Measurements from ENCODE around the gene IFI16.

The IFI16 gene

DNA sequence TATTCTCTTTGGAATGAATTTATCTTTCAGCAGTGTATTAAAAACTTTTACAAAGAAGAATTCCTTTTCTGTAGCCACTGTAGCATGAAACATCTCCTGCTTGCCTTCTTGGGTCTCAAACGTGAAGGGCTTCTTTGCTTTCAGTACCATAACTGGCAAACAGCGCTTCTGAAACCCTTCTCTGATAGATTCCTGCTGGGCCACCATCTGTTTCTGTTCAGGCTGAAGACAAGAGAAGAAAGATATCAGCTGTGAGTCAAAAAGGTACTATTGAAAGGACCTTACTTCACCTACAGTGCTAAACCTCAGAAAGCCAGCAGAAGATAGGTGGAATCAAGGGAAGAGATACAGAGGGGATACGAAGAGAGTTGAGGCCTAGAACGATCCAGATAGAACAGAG lies 56.4 kb downstream of the IFI16 start:
- FAIRE-seq = no peak

DNA sequence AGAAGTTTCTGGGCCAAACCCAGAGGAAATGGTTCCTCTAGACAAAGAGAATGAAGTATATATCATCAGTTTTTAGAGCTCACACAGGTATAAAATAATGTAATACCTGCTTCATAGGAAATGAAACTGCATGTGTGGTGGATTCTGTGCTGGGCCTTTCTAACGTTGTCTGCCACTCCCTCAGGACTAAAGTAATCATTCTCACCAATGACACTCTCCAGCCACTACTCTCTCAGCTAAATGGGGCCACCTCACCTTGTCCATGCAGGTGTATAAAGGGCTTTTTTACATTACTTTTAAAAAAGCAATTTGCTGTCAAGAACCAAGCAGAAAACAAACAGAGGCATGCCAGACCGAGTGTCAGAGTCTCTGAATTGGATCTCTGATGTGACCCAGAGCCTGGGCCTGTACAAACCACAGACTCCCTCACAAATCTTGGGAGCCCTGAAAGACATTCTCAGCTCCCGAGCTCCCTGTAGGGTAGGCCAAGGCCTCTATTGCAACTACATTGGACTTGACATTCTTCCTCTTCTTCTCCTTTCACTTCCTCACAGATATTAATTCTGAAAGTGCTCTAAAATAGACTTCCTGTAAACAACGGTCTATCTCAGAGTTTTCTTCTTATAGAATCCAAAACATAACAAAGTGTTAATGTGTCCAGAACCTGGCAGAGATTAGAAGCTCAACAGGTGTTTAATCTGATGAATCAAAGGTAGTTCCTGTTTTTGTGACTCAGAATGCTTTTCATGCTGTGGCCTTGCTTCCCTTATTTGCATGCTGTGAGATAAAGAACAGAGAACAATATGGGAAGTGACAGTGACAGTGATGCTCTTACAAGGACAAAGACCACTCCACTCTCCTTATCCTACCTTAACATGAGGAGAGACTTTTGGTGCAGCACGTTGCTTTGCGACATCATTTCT lies 58.3 kb downstream of the IFI16 start:
- FAIRE-seq = no peak

DNA sequence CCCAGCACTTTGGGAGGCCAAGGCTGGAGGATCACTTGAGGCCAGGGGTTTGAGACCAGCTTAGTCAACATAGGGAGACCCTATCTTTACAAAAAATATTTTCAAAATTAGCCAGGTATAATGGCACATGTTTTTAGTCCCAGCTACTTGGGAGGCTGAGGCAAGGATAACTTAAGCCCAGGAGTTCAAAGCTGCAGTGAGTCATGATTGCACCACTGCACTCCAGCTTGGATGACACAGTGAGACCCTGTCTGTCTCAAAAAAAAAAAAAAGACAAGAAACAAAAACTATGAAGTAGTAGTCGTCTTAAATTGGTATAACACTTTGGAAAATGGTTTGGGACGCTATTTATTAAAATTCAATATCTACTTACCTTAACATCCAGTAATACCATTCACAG lies 59.2 kb downstream of the IFI16 start:
- no peak for FAIRE-seq

DNA sequence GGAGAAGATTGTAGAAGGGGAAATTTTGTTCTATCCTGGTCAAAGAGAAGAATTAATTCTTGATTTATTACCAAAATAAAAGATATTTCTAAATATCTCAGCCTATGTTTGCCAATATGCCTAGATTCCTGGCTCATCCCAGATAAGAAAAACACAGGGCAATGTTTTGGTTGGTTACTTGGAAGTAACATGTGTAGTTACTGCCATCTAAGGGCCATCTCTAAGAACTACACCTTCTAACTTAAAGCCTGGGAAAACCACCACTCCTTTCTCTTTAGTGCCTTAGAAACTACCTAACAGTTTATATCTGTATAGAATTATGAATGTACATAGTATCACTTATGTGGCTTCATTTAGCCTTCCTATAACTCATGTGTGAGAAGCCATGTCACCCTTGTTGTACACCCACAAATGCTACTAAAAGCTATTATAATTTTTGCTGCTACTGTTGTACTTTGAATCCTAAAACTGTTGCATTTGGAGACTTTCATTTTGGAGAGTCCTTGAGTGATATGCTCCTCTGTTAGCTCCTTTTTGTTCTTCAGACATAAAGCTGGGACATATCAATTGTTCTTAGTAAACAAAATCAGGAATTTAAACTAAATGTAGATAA lies 62.4 kb downstream of the IFI16 start:
- peak; percentile 71 for FAIRE-seq

DNA sequence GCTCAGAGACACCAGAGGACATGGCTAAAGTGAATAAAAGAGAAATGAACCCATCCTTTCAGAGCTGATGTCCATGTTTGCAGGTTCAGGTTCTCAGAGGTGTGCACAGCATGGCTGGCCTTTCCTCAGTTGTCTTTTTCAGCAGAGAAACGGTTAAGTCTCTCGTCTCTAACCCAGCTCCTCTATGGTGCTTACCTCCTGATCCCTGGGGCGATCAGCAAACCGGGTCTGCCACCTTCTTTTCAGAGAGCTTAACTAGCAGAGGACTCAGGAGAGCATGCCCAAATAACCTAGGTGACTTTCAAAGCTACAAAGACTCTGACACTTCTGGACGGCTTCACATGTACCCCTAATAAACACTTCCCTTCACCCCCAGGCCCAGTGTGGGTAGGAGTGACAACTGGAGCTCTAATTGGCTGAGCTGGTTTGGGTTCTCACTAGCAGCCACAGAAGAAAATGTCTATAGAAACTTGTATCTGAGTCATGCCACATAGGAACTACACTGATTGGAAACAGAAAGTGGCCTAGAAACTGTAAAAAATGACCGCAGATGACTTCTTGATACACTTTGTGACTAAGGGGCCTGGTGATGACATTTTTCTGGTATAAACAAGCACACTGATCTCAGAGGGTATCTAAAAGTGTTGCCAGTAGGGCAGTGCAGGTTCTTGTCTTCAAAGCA lies 66.9 kb downstream of the IFI16 start, which contains the start of gene AIM2:
Gene AIM2, minus strand, starts transcription at position 329 of the 682 bp plus-strand sequence. CDS start 3,267 bp downstream, outside the sequence.
- no peak for FAIRE-seq

DNA sequence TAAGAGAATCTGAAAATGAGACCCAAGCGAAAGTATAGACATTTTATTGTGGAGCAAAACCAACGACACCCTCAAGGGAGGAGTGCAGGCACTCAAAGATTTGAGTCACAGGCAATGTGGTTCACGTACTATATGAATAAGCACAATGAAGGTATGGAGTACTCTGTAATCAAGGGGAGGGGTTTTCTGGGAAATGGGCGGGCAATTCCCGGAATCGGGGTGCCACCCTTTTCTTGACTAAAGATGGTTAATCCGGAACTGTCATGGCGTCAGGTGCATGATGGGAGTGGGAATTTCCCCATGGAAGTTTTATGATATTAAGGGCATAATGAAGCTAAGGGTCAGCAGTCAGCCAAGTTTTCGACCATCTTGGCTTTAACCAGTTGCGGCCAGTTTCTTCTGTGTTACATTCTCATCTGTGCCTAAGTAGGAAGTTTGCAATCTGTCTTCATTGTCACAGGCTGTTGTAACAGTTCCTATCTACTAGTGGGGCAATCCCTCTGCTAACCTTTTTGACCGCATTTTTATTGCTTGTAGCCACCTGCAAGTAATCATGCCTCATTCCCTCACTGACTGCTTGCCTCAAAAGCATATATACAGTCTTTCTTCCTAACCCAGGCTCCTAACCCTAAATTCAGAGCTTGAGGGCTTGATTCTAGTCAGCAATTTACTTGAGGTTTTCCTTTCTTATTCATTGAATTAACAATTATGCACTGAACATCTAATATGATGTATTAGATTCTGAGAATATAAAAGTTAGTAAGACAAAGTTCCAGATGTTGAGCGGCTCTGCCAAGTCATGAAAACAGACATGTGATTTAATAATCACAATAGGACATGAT lies 67.6 kb downstream of the IFI16 start:
- no peak for FAIRE-seq

DNA sequence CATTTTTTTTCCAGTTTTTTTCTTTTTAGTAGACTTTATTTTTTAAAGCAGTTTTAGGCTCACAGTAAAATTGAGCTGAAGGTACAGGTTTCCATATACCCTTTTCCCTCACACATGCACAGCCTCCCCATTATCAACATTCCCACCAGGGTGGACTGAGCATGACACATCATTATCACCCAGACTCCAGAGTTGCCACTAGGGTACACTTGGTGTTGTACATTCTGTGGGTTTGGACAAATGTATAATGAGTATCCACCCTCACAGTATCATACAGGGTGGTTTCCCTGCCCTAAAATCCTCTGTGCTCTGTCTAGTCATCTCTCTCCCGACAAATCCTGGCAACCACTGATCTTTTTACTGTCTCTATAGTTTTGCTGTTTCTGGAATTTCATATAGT lies 69.8 kb downstream of the IFI16 start:
- no peak for FAIRE-seq

DNA sequence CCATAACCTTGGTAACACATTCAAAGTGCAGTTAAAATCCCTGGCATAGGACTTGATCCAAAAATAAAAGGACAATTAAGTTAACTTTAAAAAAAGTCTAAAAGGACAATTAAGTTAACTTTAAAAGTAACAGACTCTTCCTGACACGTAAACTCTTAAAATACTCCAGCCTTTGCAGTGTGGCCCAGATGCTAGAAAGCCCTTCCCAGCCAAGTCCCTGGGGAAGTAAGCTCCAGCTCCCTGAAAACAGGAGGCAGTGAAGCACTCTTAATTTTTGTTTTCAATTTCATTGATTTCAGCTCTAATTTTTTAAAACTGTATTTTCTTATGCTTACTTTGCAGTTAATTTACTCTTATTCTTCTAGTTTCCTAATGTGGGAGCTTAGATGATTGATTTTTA lies 71.9 kb downstream of the IFI16 start:
- FAIRE-seq = no peak

DNA sequence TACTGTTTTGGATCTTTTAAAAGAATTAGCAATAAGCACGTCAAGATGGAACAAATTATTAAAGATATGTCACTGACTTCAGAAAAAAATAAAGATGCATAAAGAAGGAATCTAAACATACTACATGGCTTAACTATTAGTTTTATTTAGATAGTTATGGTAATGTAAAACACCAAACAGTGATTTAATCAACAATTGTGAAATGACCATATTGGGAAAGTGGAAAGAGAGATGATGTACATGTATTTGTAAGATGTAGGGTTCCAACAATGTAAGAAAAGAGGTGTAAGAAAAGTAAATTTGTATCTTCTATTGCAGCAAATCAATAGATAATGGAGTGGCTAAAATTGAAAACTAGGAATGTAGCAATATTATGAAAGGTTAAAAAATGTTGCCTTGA lies 73.3 kb downstream of the IFI16 start:
- FAIRE-seq = no peak

DNA sequence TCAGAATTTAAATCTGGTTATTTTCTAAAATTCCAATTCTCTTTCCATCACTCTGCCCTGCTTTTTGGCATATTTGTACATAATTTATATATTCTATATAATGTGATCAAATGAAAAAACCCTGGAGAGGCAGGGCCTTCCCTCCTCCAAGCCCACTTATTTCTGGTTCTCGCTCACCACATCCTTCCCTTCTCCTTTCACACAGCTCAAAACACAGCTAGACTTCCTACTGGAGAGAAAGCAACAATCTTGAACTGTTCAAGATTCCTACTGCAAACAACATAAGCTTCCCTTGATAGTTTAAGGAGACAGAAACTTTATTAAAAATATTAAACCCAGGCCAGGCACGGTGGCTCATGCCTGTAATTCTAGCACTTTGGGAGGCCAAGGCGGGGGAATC lies 74.4 kb downstream of the IFI16 start:
- no peak for FAIRE-seq

DNA sequence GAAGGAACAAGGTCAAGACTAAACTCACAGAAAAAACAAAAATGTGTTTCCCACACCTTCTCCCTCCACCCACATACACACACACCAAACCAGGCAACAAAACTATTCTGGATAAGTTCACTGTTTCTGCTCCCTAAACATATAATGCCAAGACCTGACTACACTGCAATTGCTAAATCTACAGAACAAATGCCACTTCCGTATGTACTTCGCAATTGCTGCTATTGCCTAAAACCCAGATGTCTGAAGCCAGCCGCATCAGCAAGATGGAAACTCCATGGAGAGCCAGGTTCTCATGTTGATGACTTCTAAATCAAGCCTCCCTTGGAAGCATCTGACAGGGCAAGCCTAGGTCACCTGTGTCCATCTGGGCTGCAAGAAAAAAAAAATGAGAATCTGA lies 75.2 kb downstream of the IFI16 start:
- no peak for FAIRE-seq

DNA sequence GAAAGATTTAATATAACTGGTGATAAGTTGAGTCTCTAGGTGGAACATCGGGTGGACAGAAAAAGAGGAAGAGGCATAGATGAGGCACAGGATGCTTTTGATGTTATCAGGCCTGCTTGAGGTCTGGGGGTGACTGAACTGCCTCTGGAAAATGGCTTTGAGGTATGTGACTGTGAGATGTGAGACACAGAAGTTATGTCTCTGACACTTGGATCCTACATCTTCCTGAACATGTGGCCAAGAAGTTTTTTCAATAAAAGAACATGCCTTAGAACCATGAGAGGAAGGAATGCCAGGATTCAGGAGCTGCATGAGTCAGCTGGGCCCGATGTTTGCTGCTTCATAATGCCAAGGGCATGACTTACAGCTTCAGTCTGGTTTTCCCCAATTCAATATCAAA lies 78.3 kb downstream of the IFI16 start:
- FAIRE-seq = no peak

DNA sequence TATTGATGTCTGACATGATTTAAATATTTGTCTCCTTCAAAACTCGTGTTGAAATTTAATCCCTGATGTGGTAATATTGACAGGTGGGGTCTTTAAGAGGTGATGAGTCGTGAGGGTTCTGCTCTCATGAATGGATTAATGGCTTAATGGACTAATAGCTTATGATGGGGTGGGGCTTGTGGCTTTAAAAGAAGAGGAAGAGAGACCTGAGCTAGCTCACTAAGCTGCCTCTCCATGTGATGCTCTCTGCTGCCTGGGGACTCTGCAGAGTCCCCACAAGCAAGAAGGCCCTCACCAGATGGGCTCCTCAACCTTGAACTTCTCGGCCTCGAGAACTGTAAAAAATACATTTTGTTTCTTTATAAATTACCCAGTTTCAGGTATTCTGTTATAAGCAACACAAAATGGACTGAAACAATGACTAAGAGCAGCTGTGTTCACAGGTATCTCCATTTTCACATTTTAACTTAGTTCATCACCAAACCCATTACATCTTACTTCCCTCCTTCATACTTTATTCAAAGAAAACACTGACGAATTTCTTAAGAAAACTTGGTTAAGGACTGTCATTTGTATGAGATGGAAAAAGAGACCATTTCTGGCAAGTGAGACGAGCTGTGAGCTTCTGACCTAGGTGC lies 79.0 kb downstream of the IFI16 start:
- FAIRE-seq = no peak

DNA sequence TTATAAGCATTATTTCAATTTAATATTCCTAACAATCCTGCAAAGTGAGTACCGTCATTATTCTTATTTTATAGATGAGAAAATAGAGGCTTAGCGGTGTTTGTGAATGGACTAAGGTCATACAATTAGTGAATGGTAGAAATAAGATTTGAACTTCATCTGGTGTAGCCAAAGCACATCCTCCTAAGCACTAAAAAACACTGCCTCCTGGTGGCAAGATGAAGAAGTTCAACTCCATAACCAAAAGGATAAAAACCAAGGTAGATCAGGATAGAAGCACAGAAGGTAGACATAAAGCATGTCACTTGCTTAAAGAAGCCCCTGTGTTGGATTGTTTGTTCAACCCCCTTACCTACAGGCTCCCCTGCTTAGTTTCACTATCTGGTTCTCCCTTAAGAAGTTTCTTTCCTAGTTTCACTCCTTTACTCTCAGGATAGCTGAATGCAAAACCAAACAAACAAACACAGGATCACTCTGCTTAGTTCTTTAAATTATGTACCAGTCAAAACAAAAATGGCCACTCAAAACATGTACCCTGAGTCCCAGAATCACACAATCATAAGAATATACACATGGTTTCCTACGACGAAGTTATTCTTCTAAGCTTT lies 79.6 kb downstream of the IFI16 start:
- no peak for FAIRE-seq

DNA sequence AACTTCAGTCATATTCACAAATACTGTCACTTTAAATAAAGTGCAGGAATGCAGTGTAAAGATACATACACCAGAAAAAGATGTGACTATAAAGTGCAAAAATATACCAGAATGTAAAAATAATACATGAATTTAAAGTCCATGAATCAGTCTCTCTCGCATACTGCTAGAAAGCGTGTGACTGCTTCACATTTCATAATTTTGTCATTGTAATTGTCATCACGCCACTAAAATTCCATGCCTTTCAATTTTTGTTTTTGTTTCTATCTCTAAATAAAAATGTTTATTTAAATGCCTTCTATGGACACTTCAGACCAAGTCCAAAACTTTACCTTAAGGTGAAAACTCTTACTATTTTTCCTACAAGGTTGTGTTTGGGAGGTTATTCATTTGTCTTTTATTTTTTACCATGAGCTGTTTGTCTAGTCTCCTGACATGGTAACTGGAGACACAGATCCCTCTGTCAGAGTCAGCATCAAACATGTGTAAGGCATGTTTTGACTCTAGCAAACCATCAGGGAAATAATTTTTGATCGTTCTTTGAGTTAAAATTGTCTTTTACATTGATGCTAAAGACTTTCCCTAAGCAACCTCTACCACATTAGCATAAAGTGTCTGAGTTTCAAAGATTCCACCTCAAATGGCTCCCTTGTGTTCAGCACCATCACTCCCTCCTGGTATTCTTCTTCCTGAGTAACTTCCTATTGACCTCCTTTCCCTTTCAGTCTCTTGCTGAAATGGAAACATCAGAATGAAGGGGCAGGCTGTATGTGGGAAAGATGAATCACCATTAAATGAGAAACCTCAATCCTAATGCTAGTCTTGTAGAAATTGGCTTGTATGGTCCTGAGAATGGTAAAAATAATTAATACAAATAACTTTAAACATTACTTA lies 80.8 kb downstream of the IFI16 start:
- no peak for FAIRE-seq

DNA sequence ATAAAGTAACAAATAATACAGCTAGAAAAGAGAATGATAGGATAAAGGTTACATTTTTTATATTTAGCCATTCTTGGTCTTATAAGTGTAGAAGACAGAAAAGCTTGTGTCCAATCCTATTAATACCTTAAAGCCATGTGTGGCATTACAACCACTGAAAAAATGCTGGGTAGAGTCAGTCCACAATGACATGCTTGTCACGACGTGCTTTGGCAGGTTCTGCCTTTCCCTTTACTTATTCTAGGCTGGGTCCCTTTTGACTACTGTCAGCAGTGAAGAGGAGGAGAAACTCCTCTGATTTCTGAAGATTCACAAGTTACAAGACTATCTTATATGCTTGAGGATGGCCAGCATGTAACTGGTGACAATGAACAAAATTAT lies 81.5 kb downstream of the IFI16 start:
- no peak for FAIRE-seq

DNA sequence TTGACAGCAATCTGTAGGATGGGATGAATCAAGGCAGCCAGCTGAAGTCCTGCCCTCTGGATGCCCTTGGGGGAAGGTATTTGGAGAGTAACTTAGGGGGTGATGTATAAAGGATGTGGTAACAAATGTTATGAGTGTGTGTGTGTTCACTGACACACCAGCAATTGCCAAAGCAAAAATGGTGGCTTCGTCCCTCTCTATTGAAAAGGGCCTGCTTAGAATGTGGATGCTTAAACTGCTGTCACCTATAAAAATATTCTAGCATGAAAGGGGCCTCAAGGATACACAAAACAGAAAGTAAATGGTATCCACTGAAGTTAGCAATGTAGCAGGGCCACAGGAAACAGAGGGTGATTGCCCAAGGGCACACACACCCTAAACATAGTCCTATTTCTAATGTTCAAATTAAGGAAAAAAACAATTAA lies 81.9 kb downstream of the IFI16 start:
- FAIRE-seq = no peak

DNA sequence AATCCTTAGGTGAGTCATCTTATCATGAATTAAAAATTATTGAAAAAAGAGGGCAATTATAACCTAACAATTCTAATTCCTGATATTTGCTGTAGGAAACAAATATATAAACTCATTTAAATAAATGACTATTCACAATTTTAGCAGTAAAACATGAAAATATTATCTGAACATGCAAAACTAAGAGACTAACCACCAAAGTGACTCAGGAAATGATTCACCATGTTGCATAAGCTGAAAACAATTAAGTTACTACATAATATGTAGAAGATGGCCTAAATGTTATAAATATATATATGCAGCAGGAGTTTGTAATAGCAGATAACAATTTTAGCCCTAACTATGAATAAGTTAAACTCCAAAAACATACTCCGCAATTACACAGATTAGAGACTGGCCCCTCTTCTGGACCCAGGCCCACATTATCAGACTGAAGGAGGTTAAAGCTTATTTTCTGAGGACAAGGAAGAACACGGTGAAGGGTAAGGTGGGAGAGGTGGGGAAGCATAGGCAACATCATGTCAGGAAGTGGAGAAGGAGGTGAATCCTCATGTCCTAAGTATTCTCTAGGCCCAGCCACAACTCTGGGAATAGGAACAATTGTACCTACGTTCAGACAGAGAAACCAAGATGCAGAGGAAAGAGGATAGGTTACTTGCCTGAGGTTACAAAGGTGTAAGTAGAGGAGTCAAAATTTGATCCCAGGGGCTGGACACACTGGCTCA lies 82.5 kb downstream of the IFI16 start:
- no peak for FAIRE-seq

DNA sequence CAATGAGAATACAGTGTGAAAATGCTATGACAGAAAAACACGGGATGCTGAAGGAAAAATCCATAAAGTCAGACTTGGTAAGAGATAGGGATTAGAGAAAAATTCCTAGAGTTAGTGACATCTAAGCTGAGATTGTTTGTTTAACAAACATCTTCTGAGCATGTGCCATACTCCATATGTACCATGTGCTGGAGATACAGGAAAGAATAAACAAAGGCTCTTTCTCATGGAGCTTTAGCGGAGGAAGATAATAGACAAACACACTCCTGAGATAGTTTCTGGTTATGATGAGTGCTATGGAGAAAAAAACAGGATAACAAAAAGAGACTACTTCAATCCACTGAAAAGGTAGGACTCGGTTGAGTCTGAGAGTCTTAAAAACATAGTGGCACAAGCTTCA lies 88.9 kb downstream of the IFI16 start:
- no peak for FAIRE-seq

DNA sequence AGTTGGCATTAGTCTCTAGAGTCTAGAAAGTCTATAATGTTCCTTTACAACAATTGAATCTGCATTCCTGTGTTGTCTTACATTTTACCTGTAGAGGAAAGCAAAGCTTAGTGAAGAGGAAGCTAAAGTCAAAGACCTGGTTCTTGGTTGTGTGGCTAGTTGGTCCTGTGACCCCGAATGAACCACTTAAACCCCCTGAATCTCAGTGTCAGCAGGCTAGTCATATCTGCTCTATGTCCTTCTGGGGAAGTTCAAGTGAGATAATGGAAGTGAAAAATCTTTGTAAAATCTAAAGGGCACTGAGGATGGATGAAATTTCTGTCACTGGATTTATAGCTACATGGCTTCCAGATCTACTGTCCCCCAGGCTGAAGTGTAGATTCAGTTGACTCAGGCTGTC lies 90.9 kb downstream of the IFI16 start:
- FAIRE-seq = no peak
